Esophagus muscularis mucosa (tissue), 3 donors: Measurements from ENCODE around the gene FFAR3.

ENCODE experiments used
- CTCF ChIP-seq, 3 experiments: fragments of 200-600 bp in 2 of 3; fragments of 450-650 bp in 1 of 3; sonication (generic) in 2 of 3; IDR thresholded peaks; one replicate each; pipeline ENCODE4 v1.5.1; 2017 to 2019; ENCODE audit warnings: antibody characterized with exemption in 3 of 3, mild to moderate bottlenecking in 2 of 3, moderate library complexity in 1 of 3
- POLR2A ChIP-seq: fragments of 450-650 bp; IDR thresholded peaks from one replicate; pipeline ENCODE4 v1.6.1; 2017; ENCODE audit warnings: antibody characterized with exemption, moderate library complexity, mild to moderate bottlenecking, low read depth
- POLR2AphosphoS5 ChIP-seq, 2 donors: sonication (generic); formaldehyde crosslinking; IDR thresholded peaks; one replicate each; pipeline ENCODE4 v1.6.1; 2017; ENCODE audit warnings: antibody characterized with exemption in 2 of 2

GRCh38 chr19:35353635-35354034, 4.6 kb upstream of the FFAR3 start:
- TF ChIP-seq POLR2A: no peak
- no peak for TF ChIP-seq CTCF (IDR thresholded peaks at IDR 0.05)
- TF ChIP-seq POLR2AphosphoS5 (IDR thresholded peaks at IDR 0.05): no peak
